Adrenal gland (tissue), 5 donors: ENCODE results near the gene ATP9B.

Experiments
- CTCF ChIP-seq, 6 experiments: fragments of 450-650 bp in 4 of 6; fragments of 200-600 bp in 2 of 6; sonication (generic) in 1 of 6; IDR thresholded peaks; 1 replicate in 5 of 6; 2 replicates in 1 of 6; pipeline versions ENCODE4 v1.5.1 to v1.8.0; 2016 to 2021; ENCODE audit warnings: antibody characterized with exemption in 6 of 6, mild to moderate bottlenecking in 2 of 6, moderate library complexity in 1 of 6
- POLR2A ChIP-seq, 2 donors: fragments of 450-650 bp; IDR thresholded peaks; one replicate each; pipeline ENCODE4 v1.6.1; 2017; ENCODE audit warnings: antibody characterized with exemption in 2 of 2, mild to moderate bottlenecking in 2 of 2, moderate library complexity in 1 of 2
- donor health status: DM: no; HTN: no; CAD: no.

DNA sequence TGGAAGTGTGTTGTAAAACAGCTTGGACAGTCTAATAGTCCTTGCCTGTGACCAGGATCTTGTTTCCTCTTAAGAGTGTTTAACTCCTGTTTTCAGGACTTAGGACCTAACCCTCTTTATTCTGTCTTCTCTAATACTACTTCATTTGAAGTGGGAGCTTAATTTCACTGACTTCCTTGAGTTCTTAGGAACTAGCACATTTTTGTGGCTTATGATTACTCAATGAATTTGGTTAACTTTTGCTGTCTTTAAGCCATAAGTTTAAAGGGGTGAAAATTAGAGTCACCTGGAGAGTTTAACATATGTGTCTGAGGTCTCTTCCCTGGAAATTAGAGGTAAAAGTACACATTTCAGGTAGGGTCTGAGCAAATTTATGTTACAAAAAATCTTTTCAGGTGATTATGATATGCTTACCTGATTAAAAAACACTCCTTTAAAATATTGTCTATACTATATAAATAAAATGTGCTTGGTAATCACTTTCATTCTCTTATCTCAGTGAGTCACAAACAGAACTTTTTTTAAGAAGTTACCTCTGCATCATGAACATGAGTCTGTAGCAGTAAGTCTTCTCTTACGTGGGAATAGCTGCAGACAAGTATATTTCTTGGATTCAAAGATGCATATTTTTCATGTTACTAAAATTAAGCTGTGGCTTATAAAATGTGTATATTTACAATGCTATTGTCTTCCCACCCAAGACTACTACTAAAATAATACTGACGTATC lies 52.7 kb downstream of the ATP9B start:
- TF ChIP-seq CTCF (IDR thresholded peaks at IDR 0.05) = no peak
- no peak for TF ChIP-seq POLR2A (IDR thresholded peaks at IDR 0.05)
